CD4-positive, alpha-beta T cell (primary cell): ENCODE measurements around the gene SMAD3. TPM values are rescaled to one million over a fixed set of nuclear protein-coding genes. Genes with fewer than 3 reads are reported as not detected.

Source experiments
- ATAC-seq: fragments of 200-7000 bp; cut with Tn5 transposase; one replicate; pipeline ENCODE4 v1.10.0; 2022; ENCODE audit warnings: mild to moderate bottlenecking; ENCODE audit not compliant: poor library complexity
- CTCF ChIA-PET: fragments of 350-600 bp; sonication (Branson Sonifier 250); formaldehyde crosslinking; loops from one replicate; lab custom pipeline; 2021; ENCODE audit warnings: antibody characterized with exemption, inconsistent platforms; lab: Charles Lee
- POLR2A ChIA-PET: fragments of 350-600 bp; sonication (Branson Sonifier 250); formaldehyde crosslinking; loops from one replicate; lab custom pipeline; 2021; ENCODE audit warnings: antibody characterized with exemption, inconsistent platforms; lab: Charles Lee
- DNase-seq, 14 experiments: peaks; one replicate each; pipeline ENCODE4 v3.0.0-alpha.2; 2013 to 2020; ENCODE audit warnings: mixed read lengths in 2 of 14
- H3K27ac ChIP-seq, 2 donors: one replicate each; pipeline versions ENCODE4 v1.5.1 to v1.7.0; 2013; ENCODE audit warnings: low read length in 2 of 2, low read depth in 1 of 2, mild to moderate bottlenecking in 1 of 2
- H3K27me3 ChIP-seq, 2 experiments: 1 replicate in 1 of 2; 2 replicates in 1 of 2; pipeline versions ENCODE4 v1.6.1 to v1.7.0; 2013; ENCODE audit warnings: low read length in 2 of 2, control low read depth in 1 of 2, mild to moderate bottlenecking in 1 of 2, moderate library complexity in 1 of 2; ENCODE audit not compliant: insufficient read depth in 2 of 2, control insufficient read depth in 1 of 2
- H3K36me3 ChIP-seq: one replicate; pipeline ENCODE4 v1.6.1; 2013; ENCODE audit warnings: low read length, control low read depth; ENCODE audit not compliant: insufficient read depth
- H3K4me1 ChIP-seq: one replicate; pipeline ENCODE4 v1.6.1; 2013; ENCODE audit warnings: low read length, control low read depth; ENCODE audit not compliant: insufficient read depth
- H3K4me3 ChIP-seq: one replicate; pipeline ENCODE4 v1.5.1; 2013; ENCODE audit warnings: mild to moderate bottlenecking, low read length, moderate library complexity
- H3K9me3 ChIP-seq, 2 experiments: 1 replicate in 1 of 2; 2 replicates in 1 of 2; pipeline versions ENCODE4 v1.6.1 to v1.7.0; 2013; ENCODE audit warnings: low read length in 2 of 2, mild to moderate bottlenecking in 2 of 2, control low read depth in 1 of 2, moderate library complexity in 1 of 2; ENCODE audit not compliant: control insufficient read depth in 1 of 2, insufficient read depth in 1 of 2
- H3K27ac Mint-ChIP-seq: one replicate; pipeline ENCODE4 v1.8.0; 2020; ENCODE audit warnings: mixed read lengths
- H3K27me3 Mint-ChIP-seq: one replicate; pipeline ENCODE4 v1.8.0; 2021; ENCODE audit warnings: mixed read lengths
- H3K36me3 Mint-ChIP-seq: one replicate; pipeline ENCODE4 v1.8.0; 2021; ENCODE audit warnings: low read depth, mixed read lengths
- H3K4me1 Mint-ChIP-seq: one replicate; pipeline ENCODE4 v1.8.0; 2021; ENCODE audit warnings: low read depth, mixed read lengths
- H3K4me3 Mint-ChIP-seq: one replicate; pipeline ENCODE4 v1.8.0; 2020; ENCODE audit warnings: mild to moderate bottlenecking, mixed read lengths
- H3K9me3 Mint-ChIP-seq: one replicate; pipeline ENCODE4 v1.8.0; 2020; ENCODE audit warnings: mixed read lengths
- CTCF ChIP-seq: fragments of 200-600 bp; IDR thresholded peaks from one replicate; pipeline ENCODE4 v1.8.0; 2022; ENCODE audit warnings: antibody characterized with exemption, mild to moderate bottlenecking
- intact Hi-C, 2 experiments: fragments of 100-400 bp; cut with DNase I in 1 of 2; cut with micrococcal nuclease in 1 of 2; formaldehyde crosslinking; loops; one replicate each; pipeline versions ENCODE4 v1.15.1 to v1.9.0; 2023 to 2025; cut with DNase I, micrococcal nuclease
- total RNA-seq, 174 experiments: library from RNA in 2 of 174; stranded (reverse) in 2 of 174; gene quantifications; one replicate each; pipeline ENCODE4 v1.2.3 and lab custom pipeline; 2021 to 2026

SMAD3 gene
- total RNA-seq, 2 experiments from 2014 or later: 30.0 to 31.0 TPM

- ATAC-seq: no peak
- Histone ChIP-seq H3K27ac (no peak overlapping the region), H3K36me3 (peaks cover 89% of the 10 kb centered on the region), H3K4me3 (no peak overlapping the region), H3K4me1 (peaks cover 40% of the 10 kb centered on the region), H3K9me3 (no peaks in the 10 kb centered on the region), H3K27me3 (no peaks in the 10 kb centered on the region)
- Mint-ChIP-seq H3K4me1 (peaks cover 47% of the 10 kb centered on the region), H3K27me3 (no peaks in the 10 kb centered on the region), H3K4me3 (no peak overlapping the region), H3K9me3 (no peaks in the 10 kb centered on the region), H3K36me3 (peaks cover 84% of the 10 kb centered on the region), H3K27ac (peak overlapping the region; percentile 19)
- POLR2A ChIA-PET: interaction anchor here (0.7 to 0.8 kb wide), 2 partner anchors 24 to 62 kb away, joined by 3 read pairs; no protein-coding TSS in a partner anchor
- intact Hi-C loops: no loop called here
- CTCF ChIA-PET: no interaction called here
- DNase-seq: no peak
- TF ChIP-seq CTCF: no peak
These were observed 108.4 kb downstream of the SMAD3 start for GRCh38 chr15:67173786-67174185.

GRCh38 chr15:67174446-67174845 lies 109.0 kb downstream of the SMAD3 start:
- Mint-ChIP-seq H3K36me3 (peaks cover 83% of the 10 kb centered on the region), H3K27me3 (no peaks in the 10 kb centered on the region), H3K9me3 (no peaks in the 10 kb centered on the region), H3K4me1 (peaks cover 47% of the 10 kb centered on the region), H3K27ac (peak overlapping the region; percentile 31), H3K4me3 (no peak overlapping the region)
- H3K4me1 ChIP-seq: peaks cover 40% of the 10 kb centered on the region
- H3K36me3 ChIP-seq: peaks cover 89% of the 10 kb centered on the region
- peak overlapping the region in 1 of 2 donors; percentile 52 for H3K27ac ChIP-seq
- TF ChIP-seq CTCF: no peak
- ChIA-PET POLR2A (interaction anchor here (0.7 kb wide), 1 partner anchor 61 kb away, joined by 3 read pairs; no protein-coding TSS in a partner anchor), CTCF (no interaction called here)
- DNase-seq (no peak), ATAC-seq (no peak)
- intact Hi-C loops: no loop called here
- H3K9me3 ChIP-seq: no peaks in the 10 kb centered on the region
- no peaks in the 10 kb centered on the region for H3K27me3 ChIP-seq
- no peak overlapping the region for H3K4me3 ChIP-seq

GRCh38 chr15:67174864-67175573 lies 109.6 kb downstream of the SMAD3 start:
- Mint-ChIP-seq H3K4me1 (peaks cover 47% of the 10 kb centered on the region), H3K27me3 (no peaks in the 10 kb centered on the region), H3K27ac (peak overlapping the region; percentile 31), H3K36me3 (peaks cover 83% of the 10 kb centered on the region), H3K9me3 (no peaks in the 10 kb centered on the region), H3K4me3 (no peak overlapping the region)
- no peak for TF ChIP-seq CTCF
- intact Hi-C loops: no loop called here
- DNase-seq: peak in 1 of 14 experiments; percentile 34
- ChIA-PET CTCF (interaction anchor here (1.0 kb wide), 1 partner anchor 229 kb away, joined by 3 read pairs; no protein-coding TSS in a partner anchor), POLR2A (no interaction called here)
- no peaks in the 10 kb centered on the region for H3K9me3 ChIP-seq
- H3K4me1 ChIP-seq: peaks cover 40% of the 10 kb centered on the region
- H3K36me3 ChIP-seq: peaks cover 89% of the 10 kb centered on the region
- H3K27ac ChIP-seq: peak overlapping the region in 1 of 2 donors; percentile 52
- no peak for ATAC-seq
- H3K4me3 ChIP-seq: no peak overlapping the region
- H3K27me3 ChIP-seq: no peaks in the 10 kb centered on the region
